Left renal cortex interstitium (tissue), 4 donors: ENCODE results near the gene ERC2. TPM values are rescaled to one million over a fixed set of nuclear protein-coding genes. Genes with fewer than 3 reads are reported as not detected.

Experiments used
- DNase-seq, 4 donors: peaks; one replicate each; pipeline ENCODE4 v3.0.0-alpha.2; 2013; ENCODE audit warnings: low read depth in 4 of 4, low spot score in 2 of 4, missing footprints in 1 of 4
- polyA plus RNA-seq, 4 donors: library from polyadenylated mRNA; unstranded; fragments of 120-200 nt; gene quantifications; one replicate each; pipeline ENCODE4 v1.2.1, GENCODE V29; 2013; ENCODE audit not compliant: insufficient read length in 4 of 4

The ERC2 gene
- polyA plus RNA-seq, 4 donors, result 2.0 to 4.2 (median 3.8) TPM

- DNase-seq, result no peak
These were observed 849.0 kb downstream of the ERC2 start for GRCh38 chr3:55619046-55619808.

DNA sequence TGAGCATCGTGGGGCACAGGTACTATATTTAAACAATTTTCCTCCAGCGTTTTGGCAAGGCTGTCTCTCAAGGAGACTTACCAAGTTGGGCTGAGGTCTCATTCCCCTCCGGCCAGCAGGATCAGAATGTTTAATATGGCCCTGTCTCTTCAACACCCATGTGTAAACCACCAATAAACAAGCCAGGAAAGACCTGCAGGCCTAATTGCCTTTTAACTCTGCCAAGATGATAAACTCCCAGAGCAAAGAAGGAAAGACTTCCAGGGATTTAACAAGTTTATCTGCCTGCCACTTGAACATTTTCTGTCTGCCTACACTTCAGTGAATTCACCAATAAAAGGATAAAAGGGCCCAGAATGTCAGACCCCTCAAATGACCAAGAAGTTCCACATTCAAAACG, 850.9 kb downstream of the ERC2 start:
- no peak for DNase-seq

DNA sequence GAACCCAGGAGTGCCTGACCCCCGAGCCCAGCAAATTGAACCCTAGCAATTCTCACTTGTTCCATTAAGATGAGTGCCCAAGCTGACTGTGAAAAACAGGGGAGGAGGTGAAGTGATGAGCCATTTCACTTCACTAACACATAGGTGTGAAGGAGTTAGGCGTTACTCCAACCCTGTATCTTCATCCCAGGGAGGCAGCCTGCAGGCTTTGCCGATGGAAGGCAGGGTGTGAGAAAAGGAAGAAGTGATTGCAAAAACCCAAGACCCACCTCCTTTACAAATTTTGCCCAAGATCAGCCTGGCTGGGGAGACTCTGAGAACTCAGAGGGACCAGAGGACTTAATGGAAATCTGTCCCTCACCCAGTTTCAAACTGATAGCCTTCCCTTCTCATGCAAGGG, 851.5 kb downstream of the ERC2 start:
- DNase-seq, result no peak

GRCh38 chr3:55615694-55616295, 852.5 kb downstream of the ERC2 start:
- no peak for DNase-seq

DNA sequence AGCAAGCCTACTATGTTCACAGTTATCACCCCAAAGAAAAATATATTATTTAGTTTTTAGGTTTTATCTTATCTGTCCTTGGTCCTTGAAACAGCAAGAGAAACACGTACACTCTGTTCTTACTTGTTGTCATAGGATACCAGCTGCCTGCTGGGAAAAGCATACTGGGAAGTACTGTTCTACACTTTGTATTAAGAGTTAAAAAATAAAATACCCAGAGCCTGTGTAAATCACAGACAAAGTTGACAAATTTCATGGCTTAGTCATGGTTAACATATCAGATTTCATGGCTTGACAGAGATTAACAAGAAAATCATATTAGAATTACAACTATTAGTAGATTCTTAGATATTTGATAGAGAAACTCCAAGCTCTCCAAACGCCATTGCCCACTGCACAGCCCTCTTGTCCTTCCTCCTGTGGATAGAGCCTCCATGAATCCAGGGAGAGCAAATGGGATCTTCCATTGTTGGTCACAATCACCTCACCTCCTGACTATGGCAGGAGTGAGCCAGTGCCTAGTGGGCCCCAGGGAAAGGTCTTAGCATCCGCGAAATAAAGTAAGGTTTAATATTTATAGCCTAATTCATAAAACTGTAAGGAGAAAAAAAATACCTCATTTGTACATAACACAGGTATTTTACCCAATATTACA, 853.1 kb downstream of the ERC2 start:
- no peak for DNase-seq

DNA sequence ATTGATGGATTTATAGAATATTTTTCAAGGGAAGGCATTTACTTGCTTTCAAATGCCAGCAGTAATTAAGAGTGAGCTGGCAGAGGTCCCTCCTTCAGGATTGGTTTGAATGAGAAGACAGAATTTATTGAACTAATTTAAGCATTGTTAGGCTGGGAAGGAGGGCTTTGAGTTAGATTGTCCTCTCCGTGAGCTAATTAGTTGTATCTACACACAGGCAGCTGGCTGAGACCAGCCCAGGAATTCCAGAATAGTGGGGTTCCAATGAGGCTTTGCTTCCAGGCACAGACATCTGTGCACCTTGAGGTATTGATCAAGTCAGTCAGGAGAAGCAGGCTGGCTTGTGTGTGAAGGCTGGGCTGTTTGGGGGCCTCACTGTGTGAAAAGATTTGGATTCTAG, 857.1 kb downstream of the ERC2 start:
- DNase-seq, result no peak

DNA sequence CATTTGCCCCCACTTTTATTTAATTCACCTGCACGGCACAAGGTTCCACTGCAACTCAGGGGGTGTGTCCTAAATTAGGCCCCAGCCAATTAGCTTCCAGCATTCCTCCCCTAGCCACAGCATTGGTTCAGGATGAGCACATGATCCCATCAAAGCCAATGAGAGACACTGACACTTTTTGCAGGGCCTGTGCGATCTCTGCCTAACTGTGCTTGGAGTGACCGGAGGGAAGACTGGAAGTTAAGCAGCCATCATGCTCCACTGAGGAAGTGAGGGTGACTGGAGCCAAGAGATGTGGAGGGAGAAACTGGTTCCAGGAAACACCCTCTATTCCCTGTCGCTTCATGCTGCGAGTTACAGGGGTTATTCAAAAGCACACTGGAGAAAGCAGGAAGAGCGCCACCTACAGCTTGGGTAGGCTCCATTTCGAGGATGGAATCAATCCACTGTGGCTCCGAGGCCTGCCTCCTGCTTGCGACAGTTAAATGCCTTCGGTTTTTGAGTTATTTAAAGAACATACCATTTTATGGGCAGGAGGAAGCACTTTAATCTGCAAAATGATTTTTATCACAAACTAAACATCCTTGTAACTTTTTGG, 858.9 kb downstream of the ERC2 start:
- DNase-seq, result no peak

DNA sequence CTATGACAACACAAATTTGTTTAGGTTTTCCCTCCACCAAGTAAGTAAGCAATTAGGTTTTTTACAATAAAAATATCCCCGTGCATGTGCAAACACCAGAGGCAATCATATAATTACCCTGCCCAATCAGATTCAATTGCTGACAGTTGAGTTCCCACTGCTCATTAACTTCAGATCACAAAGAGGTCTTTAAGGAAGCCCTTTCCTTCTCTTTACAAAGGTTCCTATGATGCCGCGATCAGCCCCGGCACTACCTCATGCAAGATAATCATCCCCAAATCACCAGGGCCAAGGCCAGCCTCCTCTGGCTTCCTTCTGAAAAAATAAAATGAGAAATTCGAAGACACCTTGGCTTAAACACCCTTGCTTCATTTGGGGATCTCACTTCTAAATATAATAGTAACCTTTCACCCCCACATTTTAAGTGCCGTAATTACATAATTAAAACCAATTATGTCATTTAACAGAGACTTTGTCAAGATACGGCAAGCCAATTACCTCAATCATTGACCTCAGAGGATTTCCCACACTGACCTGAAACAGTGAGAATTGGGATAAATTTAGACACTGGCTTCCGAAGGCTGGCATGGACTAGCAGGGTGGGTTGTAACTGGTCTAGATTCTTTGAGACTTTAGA, 859.8 kb downstream of the ERC2 start:
- no peak for DNase-seq

- DNase-seq, result no peak
These were observed 860.4 kb downstream of the ERC2 start for GRCh38 chr3:55607844-55608243.

- DNase-seq, result no peak
These were observed 861.1 kb downstream of the ERC2 start for GRCh38 chr3:55607175-55607574.

DNA sequence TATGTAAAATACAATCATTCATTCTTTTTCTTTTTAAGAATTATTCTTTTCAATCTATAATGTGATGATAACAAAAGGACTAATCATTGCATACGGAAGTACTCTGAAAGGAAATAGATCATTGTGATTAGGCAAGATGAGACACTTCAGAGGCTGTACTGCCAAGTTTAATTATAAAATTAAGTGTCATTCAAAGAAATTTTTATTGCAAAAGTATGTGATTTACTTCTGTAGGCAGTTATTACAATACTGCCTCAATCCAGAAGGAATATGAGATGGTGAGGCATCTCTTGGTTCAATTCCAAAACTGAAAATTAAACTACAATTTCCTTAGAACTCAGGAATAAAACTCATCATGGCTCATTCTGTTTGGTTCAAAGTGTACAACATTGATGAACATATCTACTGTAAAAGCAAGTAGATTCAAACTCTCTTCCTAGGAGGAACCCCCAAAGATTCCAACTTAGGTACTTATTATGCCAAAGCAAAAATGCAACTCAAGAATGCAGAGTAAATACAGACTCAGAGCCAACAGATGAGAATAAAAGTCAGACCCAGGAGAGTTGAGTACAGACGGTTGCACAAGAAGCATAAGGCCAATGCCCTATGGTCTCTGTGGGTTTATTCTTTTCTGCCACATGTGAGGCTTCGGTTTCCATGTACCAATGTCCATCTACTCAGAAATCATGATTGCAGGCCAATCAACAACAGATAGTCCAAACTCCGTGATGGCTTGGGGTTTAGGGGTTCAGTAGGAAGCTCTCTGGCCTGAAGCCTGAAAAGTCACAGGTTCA, 862.6 kb downstream of the ERC2 start:
- DNase-seq, result no peak

DNA sequence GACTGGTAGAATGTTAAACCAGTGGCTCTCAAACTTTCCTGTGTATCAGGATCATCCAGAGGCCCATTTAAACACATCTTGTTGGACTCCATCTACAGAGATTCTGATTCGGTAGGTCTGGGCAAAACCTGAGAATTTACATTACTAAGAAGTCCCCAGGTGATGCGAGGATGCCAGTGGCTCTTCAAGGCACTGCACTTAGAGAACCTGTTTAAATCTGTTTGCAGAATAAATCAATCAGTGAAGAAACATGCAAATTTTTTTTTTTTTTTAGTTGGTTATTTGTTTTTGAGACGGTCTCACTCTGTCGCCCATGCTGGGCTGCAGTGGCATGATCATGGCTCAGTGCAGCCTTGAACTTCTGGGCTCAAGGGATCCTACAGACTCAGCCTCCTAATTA, 863.4 kb downstream of the ERC2 start:
- DNase-seq, result no peak

DNA sequence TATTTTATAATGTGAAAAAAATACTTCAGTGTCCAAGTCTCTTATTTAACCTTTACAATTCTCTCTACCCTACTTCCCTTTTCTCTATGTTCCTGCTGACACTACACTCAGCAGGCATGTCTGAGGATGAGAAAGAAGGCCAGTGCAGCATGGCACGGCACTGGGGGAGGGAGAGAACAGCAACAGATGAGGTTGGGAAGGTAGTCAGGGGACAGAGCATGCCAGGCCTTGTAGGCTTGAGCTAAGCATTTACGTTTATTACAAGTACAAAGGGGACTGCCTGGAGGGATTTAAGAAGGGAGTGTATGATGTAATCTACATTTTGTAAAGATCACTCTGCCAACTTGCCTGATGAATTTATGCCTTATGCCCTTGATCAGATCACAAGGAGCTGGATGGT, 863.9 kb downstream of the ERC2 start:
- no peak for DNase-seq

- no peak for DNase-seq
These were observed 866.7 kb downstream of the ERC2 start for GRCh38 chr3:55601366-55602080.

GRCh38 chr3:55598224-55598623, 870.0 kb downstream of the ERC2 start:
- DNase-seq, result no peak

DNA sequence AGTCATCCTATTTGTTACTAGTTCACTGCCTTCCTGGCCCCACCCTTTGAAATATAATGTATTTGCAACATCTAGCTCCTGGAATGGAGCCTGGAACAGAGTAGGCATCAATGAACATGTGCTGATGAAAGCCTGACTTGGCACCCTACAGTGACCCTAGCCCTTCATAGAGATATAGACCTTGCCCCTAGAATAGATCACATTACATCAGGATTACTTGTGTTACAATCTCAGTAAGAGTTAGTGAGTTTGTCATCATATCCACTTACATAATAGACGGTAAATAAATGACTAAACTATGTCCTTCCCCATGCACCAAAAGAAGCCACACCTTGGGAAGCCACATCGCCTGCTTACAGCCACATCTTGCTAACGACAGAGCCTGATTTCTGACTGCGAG, 870.6 kb downstream of the ERC2 start:
- DNase-seq, result no peak

DNA sequence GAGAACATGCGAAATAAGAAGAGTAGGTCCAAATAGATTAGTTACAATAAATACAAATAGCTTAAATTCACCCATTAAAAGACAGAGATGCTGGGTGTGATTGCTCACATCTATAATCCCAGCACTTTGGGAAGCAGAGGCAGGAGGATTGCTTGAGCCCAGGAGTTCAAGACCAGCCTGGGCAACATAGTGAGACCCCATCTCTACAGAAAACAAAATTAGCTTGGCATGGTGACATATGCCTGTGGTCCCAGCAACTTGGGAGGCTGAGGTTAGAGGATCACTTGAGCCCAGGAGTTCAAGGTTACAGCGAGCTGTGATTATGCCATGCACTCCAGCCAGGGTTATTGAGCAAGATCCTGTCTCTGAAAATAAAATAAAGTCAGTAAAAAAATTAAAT, 872.1 kb downstream of the ERC2 start:
- DNase-seq, result no peak

DNA sequence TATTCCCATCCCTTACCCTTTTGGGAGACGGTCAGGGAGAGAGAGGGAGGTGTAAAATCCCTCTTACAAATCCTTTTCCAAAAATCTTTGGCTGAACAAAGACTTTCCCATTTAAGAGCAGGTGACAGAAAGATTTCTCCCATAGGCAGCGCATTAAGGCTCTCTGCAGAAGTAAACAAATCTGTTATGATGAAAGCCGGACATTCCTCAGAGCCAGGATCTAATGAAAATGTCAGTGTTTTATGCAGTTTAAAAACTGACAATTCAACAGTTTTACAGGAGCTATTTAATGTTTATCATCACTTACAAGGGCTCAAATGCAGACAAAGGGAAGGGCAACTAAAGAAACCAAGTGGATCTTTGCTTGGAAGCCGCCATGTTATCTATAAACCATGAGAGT, 872.8 kb downstream of the ERC2 start:
- no peak for DNase-seq

- no peak for DNase-seq
These were observed 875.7 kb downstream of the ERC2 start for GRCh38 chr3:55592572-55592971.

DNA sequence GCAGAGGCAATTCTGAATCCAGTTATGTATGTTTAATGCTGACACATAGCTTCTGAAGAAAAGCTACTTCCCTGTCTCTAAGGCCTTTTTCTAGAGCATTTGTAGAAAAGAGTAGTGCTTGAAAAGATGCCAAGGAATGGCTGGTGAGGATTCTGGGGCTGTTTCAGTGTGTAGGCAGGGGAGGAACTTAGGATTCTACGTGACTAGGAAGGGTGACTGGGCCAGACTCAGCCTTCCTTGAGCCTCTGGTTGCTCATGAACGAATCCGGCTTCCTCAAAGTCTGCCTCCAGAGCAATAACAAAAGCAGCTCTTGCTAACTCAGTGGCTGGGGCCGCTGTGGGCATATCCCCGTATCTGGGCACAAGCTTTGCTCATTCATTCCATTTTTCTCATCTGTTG, 876.4 kb downstream of the ERC2 start:
- no peak for DNase-seq
